Left renal pelvis (tissue), 4 donors: ENCODE measurements around the gene SYNPR. TPM values are rescaled to one million over a fixed set of nuclear protein-coding genes. Genes with fewer than 3 reads are reported as not detected.

Experiments
- DNase-seq, 4 donors: peaks; one replicate each; pipeline ENCODE4 v3.0.0-alpha.2; 2013; ENCODE audit warnings: low read depth in 4 of 4, low spot score in 3 of 4
- polyA plus RNA-seq, 4 donors: library from polyadenylated mRNA; unstranded; fragments of 120-200 nt; gene quantifications; one replicate each; pipeline ENCODE4 v1.2.1, GENCODE V29; 2013; ENCODE audit not compliant: insufficient read length in 4 of 4

SYNPR gene
- polyA plus RNA-seq, 4 donors: 0.06 to 0.13 TPM; not detected in 2

DNA sequence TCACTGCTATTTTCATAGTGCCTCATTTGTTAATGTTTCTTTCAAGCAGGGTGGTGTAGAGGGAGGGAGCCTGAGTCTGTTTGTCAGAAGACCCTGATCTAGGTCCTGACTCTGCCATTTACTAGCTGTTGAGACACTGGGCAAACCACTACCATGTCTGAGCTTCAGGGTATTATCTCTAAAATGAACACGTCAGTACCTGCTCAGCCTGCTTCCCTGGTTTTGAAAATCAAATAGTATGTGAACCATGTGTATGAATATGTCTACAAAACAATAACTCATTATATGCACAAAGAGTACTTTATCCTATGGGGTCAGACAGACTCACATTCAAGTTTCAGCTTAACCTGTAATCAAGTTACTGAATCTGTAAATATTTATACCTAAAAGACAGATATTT, 25.1 kb downstream of the SYNPR start:
- no peak for DNase-seq

DNA sequence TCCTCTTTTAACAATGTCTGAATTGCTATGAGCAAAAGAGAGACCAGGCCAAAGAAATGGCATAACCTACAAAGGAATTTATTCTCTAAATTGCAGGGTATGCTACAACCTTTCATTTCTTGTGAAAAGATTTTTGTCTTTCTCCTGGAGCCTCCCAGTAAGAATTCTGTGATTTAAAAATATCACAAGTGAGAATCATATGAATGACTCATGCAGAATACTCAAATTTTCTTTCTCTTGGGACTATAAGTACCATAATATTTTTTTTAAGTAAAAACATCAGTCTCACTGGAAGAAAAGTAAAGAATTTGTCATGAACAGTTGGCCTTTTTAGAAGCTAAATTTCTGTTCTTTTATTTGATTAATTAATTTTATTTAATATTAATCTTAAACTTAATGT, 26.3 kb downstream of the SYNPR start:
- no peak for DNase-seq

DNA sequence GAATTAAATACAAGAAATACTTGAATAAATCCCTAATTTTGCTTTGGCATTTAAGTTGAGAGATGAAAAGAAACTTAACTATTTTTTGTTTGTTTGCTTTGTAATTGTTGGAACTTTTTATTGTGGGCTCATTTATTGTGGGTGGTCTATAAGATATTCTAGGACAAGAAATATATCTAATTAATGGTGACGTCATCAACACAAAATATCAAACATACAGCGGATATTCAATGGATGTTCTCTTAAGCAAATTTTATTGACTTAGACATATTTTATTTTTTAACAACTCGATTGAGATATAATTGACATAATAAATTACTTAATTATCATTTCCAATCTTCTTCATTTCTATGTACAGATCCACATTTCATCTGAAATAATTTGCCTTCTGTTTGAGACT, 30.0 kb downstream of the SYNPR start:
- no peak for DNase-seq

DNA sequence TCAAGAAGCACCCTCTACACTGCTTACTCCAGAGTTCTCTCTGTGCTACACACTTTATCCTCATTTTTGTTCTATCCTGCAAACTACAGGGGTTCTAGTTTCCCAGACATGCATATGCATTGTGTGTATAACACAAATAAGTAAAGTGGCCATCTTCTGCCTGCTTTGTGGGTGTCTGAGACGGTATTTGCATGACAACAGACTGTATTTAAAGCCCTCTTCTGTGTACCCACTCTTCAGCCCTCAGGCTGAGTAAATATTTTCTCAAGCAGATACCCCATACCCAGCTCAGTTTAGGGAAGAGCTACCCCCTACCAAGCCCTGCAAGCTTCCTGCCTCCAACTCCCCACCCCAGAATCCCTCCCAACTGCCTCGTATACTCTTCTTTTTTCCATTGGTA, 31.7 kb downstream of the SYNPR start:
- DNase-seq: no peak

DNA sequence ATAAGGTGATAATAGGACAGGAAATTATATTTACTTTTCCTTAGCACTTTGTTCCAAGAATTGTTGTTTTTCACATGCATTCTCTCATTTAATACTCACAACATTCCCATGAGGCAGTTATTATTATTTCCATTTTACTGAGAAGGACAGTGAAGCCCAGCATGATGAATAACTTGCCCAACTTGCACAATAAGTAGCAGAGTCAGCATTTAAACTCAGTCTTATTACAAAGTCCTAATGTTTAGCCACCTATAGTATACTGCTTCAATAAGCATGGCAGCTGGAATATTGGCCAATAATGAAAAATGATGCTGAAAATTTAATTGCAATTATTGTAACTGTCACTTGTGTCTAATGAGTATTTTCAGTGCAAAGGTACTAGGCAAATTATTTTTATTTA, 45.7 kb downstream of the SYNPR start:
- DNase-seq: no peak

DNA sequence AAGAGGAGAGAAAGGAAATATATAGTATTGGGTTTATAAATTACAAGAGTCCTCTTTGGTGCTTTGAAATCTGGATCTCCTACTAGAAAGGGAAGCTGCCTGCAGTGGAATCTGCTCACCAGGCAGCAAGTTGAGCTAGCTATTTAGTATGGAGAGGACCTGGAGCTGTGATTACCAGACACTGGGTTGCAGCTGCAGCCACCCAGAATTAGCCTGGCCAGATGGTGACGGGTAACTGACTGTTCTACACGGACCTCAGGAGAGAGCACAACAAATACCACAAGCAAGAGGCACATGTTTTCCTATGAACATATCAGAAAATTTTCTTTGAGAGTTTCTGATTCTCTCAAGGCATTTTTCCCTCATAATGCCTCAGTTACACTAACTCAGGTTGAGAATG, 46.5 kb downstream of the SYNPR start:
- DNase-seq: no peak

DNA sequence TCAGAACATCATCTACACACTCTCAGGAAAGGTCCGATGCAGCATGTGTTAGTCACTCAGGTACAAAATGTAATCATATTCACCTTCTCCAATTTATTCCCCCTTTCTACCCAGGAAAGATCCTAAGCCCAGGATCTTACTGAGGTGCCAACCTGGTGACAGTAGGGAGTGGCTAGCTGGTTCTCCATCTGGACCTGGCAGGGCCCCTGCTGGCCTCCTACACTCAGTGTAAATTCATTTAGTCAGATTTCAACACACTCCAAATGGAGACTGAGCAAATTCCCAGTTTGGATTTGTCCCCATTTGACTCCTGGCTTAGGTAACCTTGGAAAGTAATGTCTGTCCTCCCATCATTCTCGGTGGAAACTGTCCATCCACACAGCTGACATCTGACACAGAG, 47.3 kb downstream of the SYNPR start:
- no peak for DNase-seq

DNA sequence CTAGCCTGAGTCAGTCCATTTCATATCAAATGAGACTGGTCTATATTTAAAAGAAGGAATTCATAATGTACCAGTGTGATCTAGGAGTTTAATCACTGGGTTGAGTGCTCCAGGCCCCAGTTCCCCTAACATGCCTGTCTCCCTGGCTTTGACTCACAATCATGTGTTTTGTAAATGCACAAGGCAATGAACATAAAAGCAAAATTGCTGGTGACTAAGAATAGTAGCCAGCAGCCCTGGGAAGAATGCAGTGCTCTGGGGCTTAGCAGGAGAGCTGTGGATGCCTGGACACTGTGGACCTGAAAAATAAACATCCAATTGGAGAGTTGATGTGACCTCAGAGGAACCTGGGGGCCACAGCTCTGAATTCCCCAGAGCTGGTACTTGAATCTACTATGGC, 50.3 kb downstream of the SYNPR start:
- DNase-seq: no peak

DNA sequence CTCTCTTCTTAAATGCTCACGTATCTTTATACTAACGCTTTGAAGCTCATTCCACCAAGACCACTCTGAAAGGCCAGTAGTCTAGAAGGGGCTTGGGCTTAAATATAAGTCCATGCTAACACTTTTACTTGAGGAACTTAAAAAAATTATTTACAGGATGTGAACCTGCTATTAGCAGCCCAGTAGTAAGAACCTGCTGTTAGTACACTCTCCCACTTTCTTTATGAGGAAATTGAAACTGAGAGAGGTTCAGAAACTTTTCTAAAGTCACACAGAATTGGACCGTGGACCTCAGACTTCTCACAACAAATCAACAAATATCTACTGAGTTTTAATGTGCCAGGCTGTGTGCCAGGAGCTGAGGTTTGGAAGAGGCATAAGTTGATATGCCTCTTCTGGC, 53.4 kb downstream of the SYNPR start:
- DNase-seq: no peak

DNA sequence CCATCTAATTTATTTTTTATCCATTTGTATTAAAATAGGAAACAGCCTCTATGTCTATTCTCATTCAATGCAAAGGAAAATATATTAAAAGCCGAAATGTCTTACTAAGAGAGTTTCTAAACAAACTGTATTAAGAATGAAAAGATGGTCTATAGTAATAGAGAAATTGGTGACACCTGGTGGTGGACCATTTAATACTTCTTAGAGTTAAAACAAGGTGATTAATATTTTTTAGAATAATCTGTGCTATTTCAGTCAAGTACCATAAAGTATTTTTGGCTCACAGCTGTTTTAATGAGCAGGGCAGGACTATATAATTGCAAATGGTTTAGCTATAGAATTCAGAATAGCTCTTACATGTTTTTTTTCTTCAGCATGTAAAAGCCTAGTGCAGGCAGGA, 55.7 kb downstream of the SYNPR start:
- no peak for DNase-seq

DNA sequence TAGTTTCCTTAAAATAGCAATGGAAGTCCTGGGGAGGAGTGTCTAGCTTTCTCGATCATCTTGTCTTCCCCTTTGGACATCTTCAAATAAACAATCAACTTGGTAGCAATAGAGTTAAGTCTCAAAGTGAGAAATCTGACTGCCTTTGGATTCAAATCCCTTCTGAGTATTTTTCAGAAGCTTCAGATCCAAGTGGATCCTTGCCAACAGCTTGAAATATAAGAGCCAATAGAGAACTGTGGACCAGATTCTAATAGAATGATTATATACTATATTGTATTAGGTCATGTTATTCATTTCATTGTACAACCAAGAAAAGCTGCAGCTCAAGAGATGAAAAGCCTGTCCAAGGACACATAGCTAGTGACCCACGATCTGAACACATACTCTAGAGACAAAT, 60.2 kb downstream of the SYNPR start:
- DNase-seq: no peak

DNA sequence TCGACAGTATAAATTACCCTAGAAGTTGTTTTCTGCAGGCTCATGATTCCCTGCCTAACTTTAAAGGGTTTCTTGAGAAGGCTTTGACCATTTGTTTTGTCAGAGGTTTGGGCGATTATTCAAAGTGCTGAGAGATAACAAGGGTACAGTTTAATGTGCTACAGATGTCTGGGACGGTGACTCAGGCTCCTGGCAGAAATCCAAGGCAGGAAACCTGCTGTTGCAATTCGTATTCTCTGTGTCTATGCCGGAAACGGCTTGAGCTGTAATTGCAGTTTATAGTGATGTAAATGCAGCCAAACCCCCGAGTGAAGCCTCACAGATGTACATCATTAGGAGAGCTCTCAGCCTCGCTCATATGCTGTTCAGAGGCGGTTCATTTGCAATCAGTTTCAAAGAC, 65.6 kb downstream of the SYNPR start:
- DNase-seq: peak in 3 of 4 donors; percentile 43 to 58 (median 44)

DNA sequence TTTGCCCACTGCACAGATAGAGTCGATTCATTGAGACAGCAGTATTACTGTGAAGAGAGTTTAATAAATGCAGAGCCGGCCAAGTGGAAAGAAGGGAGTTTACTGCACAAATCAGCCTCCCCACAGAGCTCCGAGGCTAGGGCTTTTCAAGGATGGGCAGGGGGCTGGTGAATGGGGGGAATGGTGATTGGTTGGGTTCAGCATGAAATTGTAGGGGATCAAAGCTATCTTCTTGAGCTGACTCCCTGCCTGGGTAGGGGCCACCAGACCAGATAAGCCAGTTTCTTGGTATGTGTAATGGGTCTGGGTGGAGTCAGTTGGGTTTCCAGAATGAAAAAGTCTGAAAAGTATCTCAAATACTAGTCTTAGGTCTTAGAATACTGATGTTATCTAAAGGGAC, 66.6 kb downstream of the SYNPR start:
- DNase-seq: no peak

DNA sequence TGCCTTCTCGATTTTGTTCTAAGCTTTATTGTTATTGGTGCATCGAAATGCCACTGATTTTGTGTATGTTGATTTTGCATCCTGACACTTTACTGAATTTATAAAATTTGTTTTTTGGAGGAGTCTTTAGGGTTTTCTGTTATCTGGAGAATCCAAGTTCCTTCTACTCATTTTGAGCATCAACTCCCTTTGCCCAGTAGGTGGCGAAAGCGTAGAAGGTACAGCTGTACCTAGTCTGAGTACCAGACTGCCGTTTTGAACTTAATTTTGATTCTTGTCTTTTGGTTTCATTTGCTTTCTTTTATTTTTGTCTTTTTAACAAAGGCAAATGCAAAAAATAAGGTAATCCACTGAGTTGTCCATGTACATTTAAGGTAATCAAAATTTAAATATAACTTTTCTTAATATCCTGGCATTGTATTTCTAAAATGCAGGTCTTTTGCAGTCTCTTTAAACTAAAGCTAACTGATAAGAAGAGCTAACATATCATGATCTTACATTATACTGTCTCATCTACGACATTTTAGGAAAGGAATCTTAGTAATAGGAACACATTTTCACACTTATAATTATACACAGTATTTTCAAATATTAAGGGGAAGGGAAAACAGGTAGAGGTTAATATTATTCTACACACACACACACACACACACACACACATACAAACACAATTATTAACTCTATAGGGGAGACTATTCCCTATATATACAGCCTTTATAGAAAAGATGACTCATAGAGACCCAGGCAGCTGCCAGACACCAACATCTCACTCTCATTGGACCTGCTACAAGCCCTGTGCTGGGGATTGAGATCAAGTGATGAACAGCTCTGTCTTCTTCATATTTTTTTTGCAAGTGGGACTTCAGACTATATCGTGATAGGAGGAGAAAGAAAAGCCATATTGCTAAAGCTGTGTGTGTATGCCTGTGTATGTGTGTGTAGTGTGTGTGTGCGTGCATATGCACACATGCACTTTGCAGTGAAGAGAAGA, 71.8 kb downstream of the SYNPR start:
- DNase-seq: peak in 2 of 4 donors; percentile 34 to 36

DNA sequence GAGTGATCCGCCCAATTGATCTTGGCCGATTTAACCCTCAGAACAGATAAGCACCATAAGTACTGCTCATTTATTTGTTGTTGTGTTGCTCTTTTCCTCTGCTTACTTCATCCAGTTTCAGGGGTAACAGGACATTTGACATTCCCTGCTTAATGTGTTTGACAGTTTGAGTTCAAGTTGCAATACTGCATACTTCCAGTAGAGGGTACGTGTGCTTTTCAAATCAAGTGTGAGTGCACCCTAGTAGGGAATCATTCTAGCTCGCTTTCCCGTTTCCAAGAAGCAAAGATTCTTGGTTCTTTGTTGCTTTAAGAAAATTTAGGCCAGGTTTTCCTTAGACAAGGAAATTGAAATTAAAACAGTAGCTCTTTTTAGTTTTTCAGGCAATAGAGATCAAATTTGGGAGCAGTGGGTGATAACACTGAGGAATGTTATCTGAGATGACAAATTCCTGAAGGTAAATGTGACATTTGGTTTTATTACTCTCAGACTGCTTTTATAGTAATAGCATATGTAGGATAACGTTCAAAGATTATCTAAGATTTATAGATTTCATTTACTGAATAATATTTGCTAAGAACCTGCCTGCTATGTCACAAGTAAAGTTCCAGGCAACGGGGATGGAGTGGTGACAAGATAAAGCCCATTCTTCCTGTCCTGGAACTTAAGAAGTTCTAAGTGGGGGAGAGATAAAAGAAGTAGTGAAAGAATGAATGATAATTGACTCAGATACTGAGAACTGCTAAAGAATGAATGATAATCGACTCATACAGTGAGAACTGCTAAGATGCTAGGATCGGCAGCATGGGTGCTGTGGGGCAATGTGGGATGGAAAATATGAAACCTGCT, 73.3 kb downstream of the SYNPR start:
- peak in 2 of 4 donors; percentile 33 to 45 for DNase-seq

DNA sequence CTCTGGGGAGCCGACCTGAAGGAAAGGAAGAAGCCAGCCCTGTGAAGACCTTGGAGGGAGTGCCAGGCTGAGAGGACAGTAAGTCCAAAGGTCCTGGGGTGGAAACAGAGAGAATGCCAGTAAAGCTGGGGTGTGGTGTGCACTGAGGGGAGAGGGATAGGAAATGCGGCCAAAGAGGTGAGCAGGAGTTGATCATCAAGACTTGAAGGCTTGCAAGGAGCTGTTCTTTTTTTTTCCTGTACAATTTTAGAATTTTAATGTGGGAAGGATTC, 73.8 kb downstream of the SYNPR start:
- DNase-seq: no peak

DNA sequence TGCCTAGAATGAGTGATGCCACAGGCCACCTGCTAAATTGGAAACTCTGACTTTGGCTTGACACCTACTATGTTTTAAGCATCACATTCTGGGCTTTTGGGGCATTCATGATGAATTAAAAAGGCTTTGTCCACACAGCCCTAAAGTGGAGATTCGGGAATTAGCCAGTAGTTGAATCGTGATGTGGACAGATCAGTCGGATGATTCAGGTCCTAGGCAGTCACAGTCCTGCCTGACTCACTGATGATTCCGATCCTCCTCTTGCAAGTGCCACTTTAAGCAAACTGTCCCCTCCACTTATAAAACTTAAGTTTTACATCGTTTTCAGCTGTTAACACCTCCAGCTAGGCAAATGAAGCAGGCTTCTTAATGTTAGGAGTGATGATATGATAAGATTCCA, 75.3 kb downstream of the SYNPR start:
- no peak for DNase-seq

DNA sequence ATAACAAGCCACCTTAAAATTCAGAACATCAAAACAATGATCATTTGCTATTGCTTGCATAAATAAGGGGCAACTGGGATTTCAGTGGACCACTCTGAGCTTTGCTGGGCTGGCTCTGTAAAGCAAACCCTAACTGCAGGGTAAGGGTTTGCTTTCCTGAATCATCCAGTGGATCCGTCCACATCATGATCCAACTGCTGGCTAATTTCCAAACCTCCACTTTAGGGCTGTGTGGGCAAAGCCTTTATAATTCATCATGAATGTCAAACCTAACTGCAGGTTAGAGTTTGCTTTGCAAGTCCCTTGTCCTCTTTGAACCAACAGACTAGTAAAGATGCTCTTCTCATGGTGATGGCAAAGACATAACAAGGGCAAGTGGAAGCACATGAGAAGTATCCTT, 76.1 kb downstream of the SYNPR start:
- DNase-seq: no peak

DNA sequence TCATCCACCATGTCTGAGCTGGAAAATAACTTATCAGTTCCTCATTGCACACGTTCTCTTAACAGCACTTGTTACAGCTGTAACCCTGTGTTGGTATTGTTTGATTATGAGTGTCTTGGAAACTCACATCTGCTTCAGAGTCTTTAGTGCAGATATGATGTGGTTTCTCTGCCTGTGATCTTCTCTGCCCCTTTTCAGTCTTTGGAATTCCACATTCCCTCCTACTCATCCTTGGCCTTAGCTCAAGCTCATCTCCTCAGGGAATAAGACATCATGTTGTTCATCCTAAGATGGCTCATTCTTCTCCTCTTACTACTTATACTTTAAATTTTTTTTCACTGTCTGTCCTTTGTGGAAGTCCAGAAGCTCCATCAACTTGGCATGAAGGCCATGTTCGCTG, 77.7 kb downstream of the SYNPR start:
- DNase-seq: no peak

DNA sequence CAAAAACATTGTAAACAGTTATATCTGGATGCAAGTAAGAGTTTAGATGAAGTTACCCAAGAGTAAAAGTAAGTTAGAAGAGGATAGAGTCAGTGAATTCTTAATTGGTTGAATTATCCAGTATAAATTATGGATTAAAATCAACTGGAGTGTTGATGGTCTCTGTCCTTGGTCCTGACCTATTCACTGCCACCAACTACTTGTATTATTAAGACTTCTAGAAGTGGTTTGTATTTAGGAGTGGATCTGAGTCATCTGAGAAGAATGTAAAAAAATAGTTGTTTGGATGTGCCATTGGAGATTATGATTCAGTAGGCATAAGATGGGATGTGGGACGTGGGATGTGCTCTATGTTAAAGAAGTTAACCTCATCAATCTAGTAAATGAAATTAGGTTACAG, 86.4 kb downstream of the SYNPR start:
- DNase-seq: peak in 1 of 4 donors; percentile 20

DNA sequence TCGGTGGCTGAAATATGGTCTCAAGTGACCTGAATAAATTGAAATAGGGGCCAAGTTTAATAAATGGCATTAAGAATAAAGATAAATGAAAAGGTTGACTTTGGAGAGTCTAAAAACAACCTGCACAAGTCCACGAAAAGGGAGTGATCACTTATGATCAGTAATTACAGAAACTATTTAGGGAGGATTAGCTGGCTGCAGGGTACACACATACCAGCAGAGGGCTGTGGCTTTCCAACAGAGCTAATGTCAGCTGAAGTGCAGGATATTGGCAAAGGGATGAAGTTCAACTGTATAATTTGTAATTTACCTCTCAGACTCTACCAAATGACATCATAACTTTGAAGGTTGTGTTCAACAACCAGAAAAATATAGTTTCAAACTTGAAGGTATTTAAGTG, 86.8 kb downstream of the SYNPR start:
- no peak for DNase-seq

DNA sequence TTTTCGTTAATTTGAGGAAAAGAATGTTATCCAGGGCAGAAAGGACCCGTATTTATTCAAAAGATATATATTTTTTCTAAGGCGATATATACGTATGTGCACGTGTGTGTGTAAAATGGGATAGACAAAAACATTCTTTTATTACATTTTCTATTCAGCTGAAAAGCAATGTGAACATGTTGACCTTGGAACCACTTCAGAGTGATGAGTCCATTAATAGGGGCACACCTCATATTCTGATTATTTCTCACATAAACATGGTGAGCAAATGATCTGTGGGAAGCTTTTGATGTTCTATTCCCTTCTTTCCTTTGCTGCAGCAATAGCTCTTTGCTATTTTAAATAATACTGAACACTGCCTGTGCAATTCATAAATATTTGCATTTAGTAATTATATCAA, 87.6 kb downstream of the SYNPR start:
- DNase-seq: no peak
